Pancreas (tissue), 10 donors: ENCODE results near the gene DOCK8. TPM values are rescaled to one million over a fixed set of nuclear protein-coding genes. Genes with fewer than 3 reads are reported as not detected.

Source experiments
- ATAC-seq, 4 donors: fragments of 200-7000 bp; cut with Tn5 transposase; one replicate each; pipeline versions ENCODE4 v1.8.0 to v1.9.1; 2020; ENCODE audit warnings: mild to moderate bottlenecking in 4 of 4, moderate library complexity in 4 of 4
- DNase-seq, 6 donors: peaks; one replicate each; pipeline ENCODE4 v3.0.0-alpha.2; 2020
- FAIRE-seq: peaks from 2 replicates; lab custom pipeline; 2012; peaks lifted over from hg19 to GRCh38; lab: Jason Lieb, UNC
- H3K27ac ChIP-seq, 4 donors: fragments of 200-600 bp; sonication (generic); 1 replicate in 3 of 4; 2 replicates in 1 of 4; pipeline versions ENCODE4 v1.5.0 to v1.8.0; 2020
- H3K27me3 ChIP-seq, 4 donors: fragments of 200-600 bp; one replicate each; pipeline ENCODE4 v1.8.0; 2021
- H3K36me3 ChIP-seq, 3 donors: fragments of 200-600 bp; sonication (generic) in 1 of 3; one replicate each; pipeline versions ENCODE4 v1.5.0 to v1.8.0; 2020 to 2021
- H3K4me1 ChIP-seq, 3 donors: fragments of 200-600 bp; one replicate each; pipeline ENCODE4 v1.8.0; 2021
- H3K4me3 ChIP-seq, 4 donors: fragments of 200-600 bp; sonication (generic) in 2 of 4; one replicate each; pipeline versions ENCODE4 v1.5.0 to v1.8.0; 2020 to 2021
- H3K9me3 ChIP-seq, 4 donors: fragments of 200-600 bp; one replicate each; pipeline ENCODE4 v1.8.0; 2021
- WGBS, 2 donors: extraction: QIAGEN DNeasy Blood & Tissue Kit; methylation state at CpG; one replicate each; pipeline ENCODE4 v1.1.7; 2013; 5-methylcytosine and 5-hydroxymethylcytosine counted together
- intact Hi-C, 3 donors: fragments of 100-400 bp; cut with DNase I; formaldehyde crosslinking; loops; one replicate each; pipeline versions ENCODE4 v1.11.1 to v1.14.2; 2022
- polyA plus RNA-seq, 2 donors: library from polyadenylated mRNA; stranded (reverse); fragments of 200-250 nt; gene quantifications; one replicate each; pipeline ENCODE4 v1.2.3, GENCODE V29; 2013
- total RNA-seq, 6 donors: library from RNA; stranded (reverse); fragmentation: NEBNext Ultra II Directional in 4 of 6; extraction: Animal tissue kit (Norgen Biotek cat#: 25700) in 4 of 6; gene quantifications; one replicate each; pipeline versions ENCODE4 v1.2.1 to v1.2.4, GENCODE V29; 2021 to 2023
- TF ChIP-seq, protein P1 (sequence below), 4 donors: fragments of 200-600 bp; sonication (generic) in 3 of 4; IDR thresholded peaks; one replicate each; pipeline versions ENCODE4 v1.5.0 to v1.8.0; 2021; ENCODE audit warnings: antibody characterized with exemption in 4 of 4
- donor health status: healthy with polysubstance abuse.
- donor health status: DM: no; HTN: no; CAD: no; lungs with moderate emphysema.
- donor health status: DM: no; HTN: no; CAD: no.
- donor health status: control.
- donor health status: control.
- donor health status: Bipolar disorder and iron deficiency.
- donor health status: DM: yes; HTN: yes; CAD: no.
- donor health status: DM: no; HTN: no; CAD: no.
- donor health status: DM: no; HTN: no; CAD: no.
- donor health status: DM: yes; HTN: yes; CAD: no.

DOCK8 gene
- total and polyA plus RNA-seq, 8 donors = 1.7 to 22.7 (median 6.0) TPM

DNA sequence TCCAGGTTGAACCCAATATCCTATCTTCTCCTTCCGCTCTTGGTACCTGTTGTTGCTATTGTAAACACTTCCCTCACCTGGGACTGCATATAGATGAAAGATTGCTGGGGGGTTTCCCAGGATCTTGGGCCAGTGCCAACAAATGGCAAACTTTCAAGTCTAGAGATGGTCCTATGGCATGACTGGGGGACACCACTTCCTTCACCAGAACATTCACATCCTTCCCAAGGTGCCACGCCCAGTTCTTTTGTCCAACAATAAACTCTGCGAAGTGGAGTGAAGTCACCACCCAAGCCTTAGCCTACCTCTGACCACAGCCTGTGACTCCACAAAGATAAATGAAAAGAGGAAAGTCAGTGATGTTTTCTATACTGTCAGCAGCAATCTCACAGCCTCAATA is 34.4 kb downstream of the DOCK8 start:
- Histone ChIP-seq H3K27ac (no peak overlapping the region), H3K36me3 (no peaks in the 10 kb centered on the region), H3K4me1 (no peaks in the 10 kb centered on the region), H3K9me3 (no peaks in the 10 kb centered on the region), H3K27me3 (no peaks in the 10 kb centered on the region), H3K4me3 (no peak overlapping the region)
- TF ChIP-seq, protein P1, sequence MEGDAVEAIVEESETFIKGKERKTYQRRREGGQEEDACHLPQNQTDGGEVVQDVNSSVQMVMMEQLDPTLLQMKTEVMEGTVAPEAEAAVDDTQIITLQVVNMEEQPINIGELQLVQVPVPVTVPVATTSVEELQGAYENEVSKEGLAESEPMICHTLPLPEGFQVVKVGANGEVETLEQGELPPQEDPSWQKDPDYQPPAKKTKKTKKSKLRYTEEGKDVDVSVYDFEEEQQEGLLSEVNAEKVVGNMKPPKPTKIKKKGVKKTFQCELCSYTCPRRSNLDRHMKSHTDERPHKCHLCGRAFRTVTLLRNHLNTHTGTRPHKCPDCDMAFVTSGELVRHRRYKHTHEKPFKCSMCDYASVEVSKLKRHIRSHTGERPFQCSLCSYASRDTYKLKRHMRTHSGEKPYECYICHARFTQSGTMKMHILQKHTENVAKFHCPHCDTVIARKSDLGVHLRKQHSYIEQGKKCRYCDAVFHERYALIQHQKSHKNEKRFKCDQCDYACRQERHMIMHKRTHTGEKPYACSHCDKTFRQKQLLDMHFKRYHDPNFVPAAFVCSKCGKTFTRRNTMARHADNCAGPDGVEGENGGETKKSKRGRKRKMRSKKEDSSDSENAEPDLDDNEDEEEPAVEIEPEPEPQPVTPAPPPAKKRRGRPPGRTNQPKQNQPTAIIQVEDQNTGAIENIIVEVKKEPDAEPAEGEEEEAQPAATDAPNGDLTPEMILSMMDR (IDR thresholded peaks at IDR 0.05) = no peak
- FAIRE-seq = no peak
- DNase-seq = no peak
- intact Hi-C loops = no loop called here
- no peak for ATAC-seq
- 70 to 90% methylated on average over 3 of the region's 3 CpGs for WGBS, 2 donors

DNA sequence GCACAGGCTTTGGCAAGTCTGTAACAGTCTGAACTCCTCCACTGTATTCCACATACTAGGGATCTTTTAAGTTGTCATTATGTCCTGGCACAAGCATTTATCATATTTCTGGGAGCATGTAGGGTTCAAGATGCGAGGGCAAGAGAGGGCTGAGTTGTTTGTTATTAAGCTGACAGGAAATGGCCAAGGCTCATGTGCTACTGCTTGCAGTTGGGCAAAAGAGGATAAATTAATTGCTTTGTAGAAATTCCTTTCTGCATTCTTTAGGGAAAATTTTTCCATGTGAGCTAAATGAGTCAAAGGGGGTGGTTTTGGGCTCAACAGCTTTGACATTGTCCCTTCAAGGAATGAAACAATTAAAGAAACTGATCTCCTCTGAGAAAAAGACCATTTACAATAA is 35.4 kb downstream of the DOCK8 start:
- TF ChIP-seq, protein P1 (IDR thresholded peaks at IDR 0.05) = no peak
- Histone ChIP-seq H3K36me3 (no peaks in the 10 kb centered on the region), H3K27me3 (no peaks in the 10 kb centered on the region), H3K9me3 (no peaks in the 10 kb centered on the region), H3K4me1 (no peaks in the 10 kb centered on the region), H3K27ac (no peak overlapping the region), H3K4me3 (no peak overlapping the region)
- intact Hi-C loops = no loop called here
- FAIRE-seq = no peak
- ATAC-seq = no peak
- WGBS, 2 donors = 82 to 93% methylated on average over 1 of the region's 1 CpG
- no peak for DNase-seq

DNA sequence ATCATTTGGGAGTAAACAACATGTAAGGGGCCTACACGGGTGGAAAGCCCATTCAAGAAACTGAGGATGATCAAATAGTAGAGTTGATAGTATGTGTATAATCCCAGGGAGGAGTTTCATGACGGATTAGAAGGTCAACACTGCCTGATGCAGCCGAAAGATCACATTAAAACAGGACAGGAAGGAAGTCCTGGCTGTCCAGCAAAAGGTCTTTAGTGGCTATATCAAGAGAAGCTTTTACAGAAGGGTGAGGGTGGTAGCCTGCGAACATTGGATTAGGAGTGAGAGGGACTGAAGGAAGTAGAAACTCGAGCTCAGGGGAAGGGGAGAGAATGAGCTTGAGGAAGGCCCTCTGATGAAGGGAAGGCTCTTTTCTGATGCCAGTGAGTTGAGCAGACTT is 36.0 kb downstream of the DOCK8 start:
- no peak for FAIRE-seq

DNA sequence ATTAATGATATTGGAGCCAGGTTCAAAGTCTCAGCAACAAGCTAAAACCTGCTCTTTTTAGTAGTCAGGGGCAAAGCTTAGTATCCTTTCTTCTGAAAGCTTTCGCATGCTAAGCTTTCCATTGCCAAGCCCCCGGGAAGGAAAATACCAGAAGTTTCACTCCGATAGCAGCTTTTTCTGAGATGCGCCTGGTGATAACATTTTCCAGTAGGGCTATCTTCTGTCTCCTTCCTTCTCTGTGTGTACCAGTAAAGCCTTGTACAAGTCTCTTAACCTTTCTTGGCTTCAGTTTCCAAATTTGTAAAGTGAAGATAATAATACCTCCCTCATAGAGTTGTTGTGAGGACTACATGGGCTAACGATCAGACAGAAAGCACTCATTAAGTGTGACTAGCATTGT is 36.7 kb downstream of the DOCK8 start:
- 94 to 96% methylated on average over 5 of the region's 5 CpGs for WGBS, 2 donors
- DNase-seq = no peak
- Histone ChIP-seq H3K4me3 (no peak overlapping the region), H3K27me3 (no peaks in the 10 kb centered on the region), H3K9me3 (no peaks in the 10 kb centered on the region), H3K27ac (no peak overlapping the region), H3K4me1 (no peaks in the 10 kb centered on the region), H3K36me3 (no peaks in the 10 kb centered on the region)
- TF ChIP-seq, protein P1 (IDR thresholded peaks at IDR 0.05) = no peak
- FAIRE-seq = no peak
- ATAC-seq = no peak
- intact Hi-C loops = no loop called here

More for the DNA sequence above, 36.0 kb downstream of the DOCK8 start:
- Histone ChIP-seq H3K9me3 (no peaks in the 10 kb centered on the region), H3K27me3 (no peaks in the 10 kb centered on the region), H3K4me1 (no peaks in the 10 kb centered on the region), H3K4me3 (no peak overlapping the region), H3K36me3 (no peaks in the 10 kb centered on the region), H3K27ac (no peak overlapping the region)
- intact Hi-C loops = no loop called here
- TF ChIP-seq, protein P1 (IDR thresholded peaks at IDR 0.05) = no peak
- no peak for ATAC-seq
- WGBS, 2 donors = 57 to 59% methylated on average over 5 of the region's 5 CpGs
- no peak for DNase-seq

DNA sequence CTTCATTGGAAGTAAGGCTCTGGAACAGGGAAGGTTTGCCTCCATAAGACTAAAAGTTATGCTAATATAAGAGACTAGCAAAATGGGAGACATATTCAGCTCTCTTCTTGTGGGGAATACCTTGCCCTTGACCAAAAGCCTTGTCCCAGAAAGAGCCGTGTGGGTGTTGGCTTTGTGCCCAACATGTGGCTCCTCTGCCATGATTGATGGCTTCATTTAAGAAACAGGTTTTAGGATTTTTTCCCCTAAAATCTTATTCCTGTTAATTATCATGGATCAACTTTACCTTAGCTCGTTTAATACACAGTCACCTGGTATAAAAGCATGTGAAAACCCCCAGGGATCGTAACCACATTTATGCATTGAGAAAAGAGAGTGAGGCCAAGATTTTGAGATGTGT is 38.9 kb downstream of the DOCK8 start:
- H3K27me3 ChIP-seq = no peaks in the 10 kb centered on the region
- no peaks in the 10 kb centered on the region for H3K36me3 ChIP-seq
- H3K9me3 ChIP-seq = no peaks in the 10 kb centered on the region
- WGBS, 2 donors = 57 to 68% methylated on average over 3 of the region's 3 CpGs
- no peak overlapping the region for H3K27ac ChIP-seq
- DNase-seq (no peak), FAIRE-seq (no peak), ATAC-seq (no peak)
- TF ChIP-seq, protein P1 (IDR thresholded peaks at IDR 0.05) = no peak
- no peaks in the 10 kb centered on the region for H3K4me1 ChIP-seq
- no peak overlapping the region for H3K4me3 ChIP-seq
- intact Hi-C loops = no loop called here
